ENCODE measurements around the gene FOXJ3. TPM values are rescaled to one million over a fixed set of nuclear protein-coding genes. Genes with fewer than 3 reads are reported as not detected.

Gene FOXJ3
- total RNA-seq, 6 donors from 2014 or later: 21.6 to 81.4 (median 39.3) TPM

GRCh38 chr1:42372796-42373195, 37.8 kb upstream of the FOXJ3 start:
- H3K27ac ChIP-seq: no peak overlapping the region
- H3K36me3 ChIP-seq: no peaks in the 10 kb centered on the region
- DNase-seq (no peak), ATAC-seq (ENCODE audit: low FRiP score in 2 of 2) (no peak)
- WGBS, 2 donors: 85 to 90% methylated on average over 2 of the region's 2 CpGs
- no peak overlapping the region for H3K4me3 ChIP-seq
- no peaks in the 10 kb centered on the region for H3K27me3 ChIP-seq
- H3K9me3 ChIP-seq: no peaks in the 10 kb centered on the region
- peaks cover 0 to 6% (median 3%) of the 10 kb centered on the region in 4 donors for H3K4me1 ChIP-seq
- no peak for TF ChIP-seq EP300 (IDR thresholded peaks at IDR 0.05)
- TF ChIP-seq CTCF (IDR thresholded peaks at IDR 0.05): no peak
- no peak for TF ChIP-seq POLR2A (IDR thresholded peaks at IDR 0.05)
- TF ChIP-seq POLR2AphosphoS5 (IDR thresholded peaks at IDR 0.05): no peak

GRCh38 chr1:42370876-42371549, 36.0 kb upstream of the FOXJ3 start:
- Histone ChIP-seq H3K4me1 (peaks cover 0 to 6% (median 3%) of the 10 kb centered on the region in 4 donors), H3K36me3 (no peaks in the 10 kb centered on the region), H3K27ac (peak overlapping the region; percentile 22 to 61 (median 49)), H3K4me3 (no peak overlapping the region), H3K27me3 (no peaks in the 10 kb centered on the region), H3K9me3 (no peaks in the 10 kb centered on the region)
- ATAC-seq (ENCODE audit: low FRiP score in 2 of 2) (peak in 1 of 2 donors; percentile 71), DNase-seq (peak in 1 of 2 donors; percentile 31)
- TF ChIP-seq POLR2A (IDR thresholded peaks at IDR 0.05): no peak
- no peak for TF ChIP-seq POLR2AphosphoS5 (IDR thresholded peaks at IDR 0.05)
- no peak for TF ChIP-seq EP300 (IDR thresholded peaks at IDR 0.05)
- TF ChIP-seq CTCF (IDR thresholded peaks at IDR 0.05): no peak

GRCh38 chr1:42369471-42369870, 34.4 kb upstream of the FOXJ3 start:
- TF ChIP-seq EP300 (IDR thresholded peaks at IDR 0.05) (no peak), POLR2A (IDR thresholded peaks at IDR 0.05) (no peak), CTCF (IDR thresholded peaks at IDR 0.05) (no peak), POLR2AphosphoS5 (IDR thresholded peaks at IDR 0.05) (no peak)
- H3K36me3 ChIP-seq: no peaks in the 10 kb centered on the region
- H3K4me1 ChIP-seq: peaks cover 0 to 6% (median 3%) of the 10 kb centered on the region in 4 donors
- ATAC-seq (ENCODE audit: low FRiP score in 2 of 2) (no peak), DNase-seq (no peak)
- H3K4me3 ChIP-seq: no peak overlapping the region
- H3K9me3 ChIP-seq: no peaks in the 10 kb centered on the region
- H3K27me3 ChIP-seq: no peaks in the 10 kb centered on the region
- H3K27ac ChIP-seq: no peak overlapping the region
- WGBS, 2 donors: 77 to 95% methylated on average over 1 of the region's 1 CpG

- ATAC-seq (ENCODE audit: low FRiP score in 2 of 2) (peak in 1 of 2 donors; percentile 65), DNase-seq (peak in 1 of 2 donors; percentile 28)
- Histone ChIP-seq H3K27me3 (no peaks in the 10 kb centered on the region), H3K27ac (peak overlapping the region in 3 of 4 donors; percentile 0 to 52 (median 43)), H3K4me1 (peaks cover 0 to 6% (median 3%) of the 10 kb centered on the region in 4 donors), H3K36me3 (no peaks in the 10 kb centered on the region), H3K9me3 (no peaks in the 10 kb centered on the region), H3K4me3 (no peak overlapping the region)
- TF ChIP-seq POLR2AphosphoS5 (IDR thresholded peaks at IDR 0.05) (no peak), EP300 (IDR thresholded peaks at IDR 0.05) (no peak), CTCF (IDR thresholded peaks at IDR 0.05) (no peak), POLR2A (IDR thresholded peaks at IDR 0.05) (no peak)
- WGBS, 2 donors: 69 to 84% methylated on average over 7 of the region's 7 CpGs
Measured at GRCh38 chr1:42368096-42368795, 33.2 kb upstream of the FOXJ3 start.
